Stimulated activated CD4-positive, alpha-beta T cell treated with anti-CD3 and anti-CD28 coated beads, Interleukin-4, amount 100 ng/mL, for 48 hours (primary cell): ENCODE measurements around the gene ENG.
"Not testable (repeated sequence)": the region's sequence is repeated elsewhere in the genome, so short reads cannot be mapped to it uniquely, and the experiment has no call there.

Experiments used
- DNase-seq, 2 donors: peaks; one replicate each; pipeline ENCODE4 v3.0.0-alpha.2; 2020; ENCODE audit warnings: low read depth in 2 of 2

The ENG gene

DNA sequence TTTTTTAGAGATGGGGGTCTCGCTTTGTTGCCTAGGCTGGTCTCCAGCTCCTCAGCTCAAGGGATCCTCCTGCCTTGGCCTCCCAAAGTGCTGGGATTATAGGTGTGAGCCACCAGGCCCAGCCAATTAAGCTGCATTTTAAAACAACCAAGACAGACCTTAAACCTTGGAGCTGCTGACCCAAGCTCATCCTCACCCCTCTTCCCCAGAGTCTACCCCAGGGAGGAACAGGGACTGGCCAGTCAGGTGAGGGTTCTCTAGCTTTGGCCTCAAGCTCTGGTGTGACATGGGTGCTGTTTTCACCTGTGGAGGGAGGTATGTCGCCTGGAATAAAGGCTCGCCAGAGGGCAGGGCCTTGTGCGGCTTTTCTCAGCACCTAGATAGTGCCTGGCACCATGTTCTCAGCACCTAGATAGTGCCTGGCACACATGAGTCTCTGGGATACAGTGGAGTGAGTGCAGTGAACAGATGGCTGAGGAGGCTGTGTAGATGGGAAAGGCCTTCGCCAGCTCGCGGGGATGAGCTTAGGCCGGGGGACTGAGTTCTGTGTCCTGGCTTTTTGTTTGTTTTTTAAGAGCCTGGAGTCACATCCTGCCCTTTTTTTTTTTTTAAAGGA is 61.3 kb downstream of the ENG start:
- no peak for DNase-seq

DNA sequence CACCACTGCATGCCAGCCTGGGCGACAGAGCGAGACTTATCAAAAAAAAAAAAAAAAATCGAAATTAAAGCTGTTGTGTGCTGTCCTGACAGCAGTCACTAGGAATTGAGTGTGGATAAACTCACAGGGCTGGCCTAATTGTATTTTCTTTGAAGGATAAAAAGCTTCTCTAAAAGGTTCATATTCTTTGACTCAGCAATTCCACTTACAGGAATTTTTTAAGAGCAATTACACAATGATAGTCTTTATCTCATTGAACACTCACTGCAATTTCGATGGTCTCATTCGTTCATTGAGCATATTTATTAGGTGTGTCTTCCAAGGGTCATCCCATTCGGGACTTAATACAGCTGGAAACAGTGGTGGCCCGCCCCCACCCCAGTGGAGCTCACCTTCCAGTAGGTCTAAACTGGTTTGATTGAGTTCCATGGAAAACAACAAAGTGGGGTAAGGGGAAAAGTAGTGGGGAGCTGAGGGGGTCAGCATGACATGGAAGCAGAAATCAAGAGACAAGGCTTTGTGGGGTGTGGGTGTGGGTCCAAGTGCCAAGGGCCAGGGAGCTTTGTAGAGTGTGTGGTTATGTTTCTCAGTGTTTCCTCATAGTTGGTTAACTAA is 61.9 kb downstream of the ENG start:
- DNase-seq, result no peak

DNA sequence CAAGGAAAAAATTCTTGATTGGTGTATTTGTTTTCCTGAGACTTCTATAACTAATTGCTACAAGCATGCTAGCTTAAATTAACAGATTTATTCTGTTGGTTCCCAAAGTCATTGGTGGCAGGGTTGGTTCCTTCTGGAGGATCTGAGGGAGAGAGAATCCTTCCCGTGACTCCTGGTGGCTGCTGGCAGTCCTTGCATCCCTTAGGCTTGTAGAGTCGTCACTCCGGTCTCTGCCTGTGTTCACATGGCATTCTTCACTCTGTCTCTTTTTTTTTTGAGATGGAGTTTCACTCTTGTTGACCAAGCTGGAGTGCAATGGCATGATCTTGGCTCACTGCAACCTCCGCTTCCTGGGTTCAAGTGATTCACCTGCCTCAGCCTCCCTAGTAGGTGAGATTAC is 63.4 kb downstream of the ENG start:
- no peak for DNase-seq

DNA sequence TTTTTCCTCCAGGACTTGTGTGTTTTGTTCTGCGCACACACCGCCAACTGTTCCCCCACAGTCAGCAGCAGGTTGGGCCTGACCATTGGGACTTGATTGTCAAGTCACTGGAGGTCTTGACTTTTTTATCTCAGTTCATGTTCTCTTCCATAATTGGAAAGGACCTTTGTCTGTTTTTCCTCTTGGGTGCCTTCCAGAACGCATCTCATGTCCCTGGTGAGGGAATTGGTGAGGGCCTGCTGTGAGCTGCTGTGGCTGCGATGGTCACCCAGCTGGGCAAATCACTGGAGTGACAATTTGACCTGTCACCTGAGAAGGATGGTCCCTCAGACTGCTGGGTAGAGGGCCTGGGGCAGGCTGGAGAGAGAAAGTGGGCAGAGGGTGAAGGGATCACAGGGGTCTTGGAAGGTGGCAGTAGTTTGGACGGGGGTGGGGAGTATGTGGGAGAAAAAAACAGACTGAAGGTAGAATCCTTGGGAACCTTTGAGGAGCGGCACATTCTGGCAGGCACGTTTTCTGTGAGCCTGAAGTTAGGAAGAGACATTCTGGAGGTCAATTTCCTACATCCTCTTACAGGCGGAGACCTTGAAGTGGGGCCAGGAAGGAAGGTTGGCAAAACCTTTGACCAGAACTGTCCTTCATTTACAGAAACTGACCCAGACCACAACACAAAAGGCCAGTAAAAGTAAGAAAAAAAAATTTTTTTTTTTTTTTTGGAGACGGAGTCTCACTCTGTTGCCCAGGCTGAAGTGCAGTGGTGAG is 64.2 kb downstream of the ENG start:
- no peak for DNase-seq

DNA sequence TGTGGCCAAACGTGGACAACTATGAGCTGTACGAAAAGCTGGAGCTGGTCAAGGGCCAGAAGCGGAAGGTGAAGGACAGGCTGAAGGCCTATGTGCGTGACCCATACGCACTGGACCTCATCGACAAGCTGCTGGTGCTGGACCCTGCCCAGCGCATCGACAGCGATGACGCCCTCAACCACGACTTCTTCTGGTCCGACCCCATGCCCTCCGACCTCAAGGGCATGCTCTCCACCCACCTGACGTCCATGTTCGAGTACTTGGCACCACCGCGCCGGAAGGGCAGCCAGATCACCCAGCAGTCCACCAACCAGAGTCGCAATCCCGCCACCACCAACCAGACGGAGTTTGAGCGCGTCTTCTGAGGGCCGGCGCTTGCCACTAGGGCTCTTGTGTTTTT is 65.3 kb downstream of the ENG start:
- no peak for DNase-seq

DNA sequence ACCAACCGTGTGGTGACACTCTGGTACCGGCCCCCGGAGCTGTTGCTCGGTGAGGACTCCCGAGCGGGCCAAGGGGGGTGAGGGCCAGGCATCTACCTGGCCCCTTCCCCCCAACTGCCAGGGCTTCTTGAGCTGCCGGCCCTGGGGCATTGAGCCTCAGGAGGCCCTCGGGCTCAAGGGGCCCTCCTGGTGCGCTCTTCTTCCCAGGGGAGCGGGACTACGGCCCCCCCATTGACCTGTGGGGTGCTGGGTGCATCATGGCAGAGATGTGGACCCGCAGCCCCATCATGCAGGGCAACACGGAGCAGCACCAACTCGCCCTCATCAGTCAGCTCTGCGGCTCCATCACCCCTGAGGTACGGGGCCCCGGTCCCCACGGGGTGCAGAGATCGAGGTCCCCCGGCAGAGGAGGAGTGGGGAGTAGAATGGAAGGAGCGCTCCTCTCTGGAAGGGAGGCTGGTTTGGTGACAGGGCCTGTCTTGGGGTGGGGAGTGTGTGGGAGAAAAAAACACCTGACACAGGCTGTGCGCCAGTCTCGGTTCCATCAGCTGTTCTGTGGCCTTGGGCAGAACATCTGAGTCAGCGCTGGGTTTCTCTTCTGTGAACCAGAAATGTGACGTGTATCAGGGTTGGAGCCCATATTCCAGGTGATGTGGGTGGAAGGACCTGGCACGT is 66.0 kb downstream of the ENG start:
- peak; percentile 65 to 71 for DNase-seq

DNA sequence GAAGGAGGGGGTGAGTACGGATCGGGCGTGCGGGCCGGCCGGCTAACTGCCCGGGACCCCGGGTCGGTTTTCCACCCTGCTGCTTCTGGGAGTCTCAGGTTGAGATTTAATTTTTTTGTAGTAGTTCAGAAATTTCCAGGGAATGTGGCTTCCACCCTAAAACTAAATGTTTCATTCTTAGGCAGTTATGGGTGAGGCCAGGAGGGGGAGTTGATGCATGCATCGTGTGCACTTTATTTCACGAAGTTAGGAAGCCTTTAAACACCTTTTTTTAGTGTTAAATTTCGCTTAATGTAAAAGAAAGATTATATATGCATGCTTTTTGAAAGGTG is 67.7 kb downstream of the ENG start:
- no peak for DNase-seq

DNA sequence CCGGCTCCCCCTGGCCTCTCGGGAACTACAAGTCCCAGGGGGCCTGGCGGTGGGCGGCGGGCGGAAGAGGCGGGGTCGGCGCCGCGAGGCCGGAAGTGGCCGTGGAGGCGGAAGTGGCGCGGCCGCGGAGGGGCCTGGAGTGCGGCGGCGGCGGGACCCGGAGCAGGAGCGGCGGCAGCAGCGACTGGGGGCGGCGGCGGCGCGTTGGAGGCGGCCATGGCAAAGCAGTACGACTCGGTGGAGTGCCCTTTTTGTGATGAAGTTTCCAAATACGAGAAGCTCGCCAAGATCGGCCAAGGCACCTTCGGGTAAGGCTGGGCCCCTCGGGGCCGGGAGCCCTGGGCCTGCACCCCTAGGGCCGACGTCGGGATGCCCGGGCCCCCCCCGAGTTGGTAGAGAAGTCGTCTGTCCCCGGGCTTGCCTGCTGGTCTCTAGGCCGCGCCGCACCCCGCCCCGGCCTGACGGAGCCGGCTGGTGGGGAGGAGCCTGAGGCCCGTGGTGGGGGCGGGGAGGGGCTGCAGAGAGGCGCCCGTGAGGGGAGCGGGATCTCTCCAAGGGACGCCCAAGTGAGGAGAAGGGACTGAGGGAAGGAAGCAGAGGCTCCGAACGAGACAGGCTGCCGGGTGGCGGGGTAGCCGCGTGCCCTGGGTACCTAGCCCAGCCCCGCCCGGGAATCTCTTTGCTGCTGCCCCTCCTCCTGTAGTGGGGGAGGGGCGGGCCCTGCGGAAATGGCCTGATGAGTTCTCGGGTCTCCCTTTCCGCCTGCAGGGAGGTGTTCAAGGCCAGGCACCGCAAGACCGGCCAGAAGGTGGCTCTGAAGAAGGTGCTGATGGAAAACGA is 68.3 kb downstream of the ENG start, which contains the start of gene CDK9:
Gene CDK9, plus strand, starts transcription at position 102 of the 840 bp plus-strand sequence. Its CDS starts 115 bp downstream, at position 217.
- DNase-seq, result peak; percentile 89

DNA sequence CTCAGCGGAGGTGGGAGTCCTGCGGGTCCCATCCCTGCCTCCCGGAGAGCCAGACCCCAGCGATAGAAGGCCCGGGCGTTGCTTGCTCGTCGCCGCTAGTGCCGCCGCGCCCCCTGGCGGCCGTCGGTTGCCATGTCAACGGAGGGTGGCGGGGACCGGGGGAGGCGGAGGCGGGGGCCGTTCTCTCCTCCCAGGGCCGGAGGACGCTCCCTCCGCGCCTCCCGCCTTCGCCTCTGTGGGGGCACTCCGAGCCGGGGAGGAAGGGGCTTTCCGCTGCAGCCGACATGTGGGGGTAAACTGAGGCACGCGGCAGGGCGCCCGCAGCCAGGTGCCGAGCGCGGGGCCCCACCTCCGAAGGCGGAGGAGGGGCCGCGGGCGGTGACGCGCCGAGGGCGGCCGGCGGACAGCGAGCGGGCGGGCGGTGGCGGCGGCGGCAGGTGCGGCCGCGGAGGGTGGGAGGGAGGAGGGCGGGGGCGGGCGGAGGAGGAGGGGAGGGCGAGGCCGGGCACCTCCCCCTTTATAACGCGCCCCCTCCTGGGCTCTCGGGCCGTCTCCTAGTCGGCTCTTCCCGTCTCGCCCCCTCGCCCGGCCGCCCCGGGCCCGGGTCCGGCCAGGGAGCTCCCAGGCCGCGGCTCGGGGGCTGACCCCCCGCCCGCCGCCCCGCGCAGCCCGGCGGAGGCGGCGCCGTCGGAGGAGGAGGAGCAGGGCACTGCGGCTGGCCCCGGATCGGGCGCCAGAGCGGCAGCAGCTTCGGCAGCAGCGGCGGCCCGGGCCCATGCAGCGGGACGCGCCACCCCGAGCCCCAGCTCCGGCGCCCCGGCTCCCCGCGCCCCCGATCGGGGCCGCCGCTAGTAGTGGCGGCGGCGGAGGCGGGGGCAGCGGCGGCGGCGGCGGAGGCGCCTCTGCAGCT is 69.2 kb downstream of the ENG start:
- peak; percentile 79 to 84 for DNase-seq

DNA sequence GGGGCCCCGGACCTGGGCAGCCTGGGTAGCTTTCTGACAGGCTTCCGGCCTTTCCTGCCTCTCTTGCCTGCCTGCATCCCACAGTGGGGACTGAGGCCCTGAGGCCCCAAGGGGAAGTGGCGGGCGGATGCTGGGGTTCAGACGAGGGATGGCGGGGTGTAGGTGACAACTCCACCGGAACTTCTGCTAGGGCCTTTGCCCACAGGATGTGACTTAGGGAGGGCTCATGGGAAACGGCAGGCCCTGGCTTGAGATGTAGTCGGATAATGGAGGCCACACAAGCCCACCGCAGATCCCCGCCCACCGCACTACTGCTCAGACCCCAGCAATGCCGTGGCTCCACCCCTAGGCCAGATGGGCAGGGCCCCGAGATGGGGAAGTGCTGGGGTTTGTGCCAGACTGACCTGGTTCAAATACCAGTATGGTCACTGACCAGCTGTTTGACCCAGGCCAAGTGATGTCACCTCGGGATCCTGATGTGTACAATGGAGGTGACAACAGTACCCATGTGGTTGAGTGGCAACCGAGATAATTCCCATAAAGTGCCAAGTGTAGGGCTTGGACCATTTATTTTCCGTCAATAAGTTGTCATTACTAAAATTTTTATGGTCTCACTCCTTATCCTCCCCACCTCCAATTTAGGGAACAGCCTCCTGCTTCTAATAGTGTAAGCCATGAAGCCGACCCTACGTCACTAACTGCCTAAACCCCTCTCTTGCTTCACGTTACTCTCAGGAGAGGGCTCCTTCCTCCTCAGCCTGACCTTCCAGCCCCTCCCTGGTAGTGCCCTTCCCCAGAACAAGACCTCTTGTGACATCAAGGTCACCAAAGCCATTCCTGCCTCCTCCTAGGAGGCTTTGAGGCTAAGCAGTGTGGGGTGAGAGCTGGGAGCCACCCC is 71.1 kb downstream of the ENG start:
- peak; percentile 49 to 51 for DNase-seq

DNA sequence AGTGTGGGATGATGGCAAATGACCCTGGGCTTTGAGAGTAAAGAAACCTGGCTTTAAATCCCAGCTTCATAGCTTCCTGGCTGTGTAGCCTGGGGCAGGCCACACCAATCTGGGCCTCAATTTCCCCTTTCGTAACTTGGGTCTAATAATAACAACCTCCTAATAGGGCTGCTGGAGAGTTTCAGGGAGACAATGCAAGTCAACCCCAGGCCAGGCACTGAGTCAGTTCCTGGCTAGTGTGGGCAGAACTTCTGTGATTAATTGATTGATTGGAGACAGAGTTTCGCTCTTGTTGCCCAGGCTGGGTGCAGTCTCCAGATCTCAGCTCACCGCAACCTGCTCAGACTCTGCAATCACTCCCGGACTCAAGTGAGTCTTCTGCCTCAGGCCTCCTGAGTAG is 72.7 kb downstream of the ENG start:
- DNase-seq, result no peak

DNA sequence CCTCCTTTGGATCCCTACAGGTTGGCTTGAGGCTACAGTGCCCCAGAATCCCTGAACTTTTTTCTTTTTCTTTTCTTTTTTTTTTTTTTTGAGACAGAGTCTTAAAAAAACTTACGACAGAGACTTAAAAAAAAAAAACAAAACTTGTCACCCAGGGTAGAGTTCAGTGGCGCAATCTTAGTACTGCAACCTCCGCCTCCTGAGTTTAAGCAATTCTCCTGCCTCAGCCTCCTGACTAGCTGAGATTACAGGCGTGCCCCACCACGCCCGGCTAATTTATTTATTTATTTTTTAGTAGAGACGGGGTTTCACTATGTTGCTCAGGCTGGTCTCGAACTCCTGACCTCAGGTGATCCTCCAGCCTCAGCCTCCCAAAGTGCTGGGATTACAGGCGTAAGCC is 73.5 kb downstream of the ENG start:
- DNase-seq, result not testable (repeated sequence)

DNA sequence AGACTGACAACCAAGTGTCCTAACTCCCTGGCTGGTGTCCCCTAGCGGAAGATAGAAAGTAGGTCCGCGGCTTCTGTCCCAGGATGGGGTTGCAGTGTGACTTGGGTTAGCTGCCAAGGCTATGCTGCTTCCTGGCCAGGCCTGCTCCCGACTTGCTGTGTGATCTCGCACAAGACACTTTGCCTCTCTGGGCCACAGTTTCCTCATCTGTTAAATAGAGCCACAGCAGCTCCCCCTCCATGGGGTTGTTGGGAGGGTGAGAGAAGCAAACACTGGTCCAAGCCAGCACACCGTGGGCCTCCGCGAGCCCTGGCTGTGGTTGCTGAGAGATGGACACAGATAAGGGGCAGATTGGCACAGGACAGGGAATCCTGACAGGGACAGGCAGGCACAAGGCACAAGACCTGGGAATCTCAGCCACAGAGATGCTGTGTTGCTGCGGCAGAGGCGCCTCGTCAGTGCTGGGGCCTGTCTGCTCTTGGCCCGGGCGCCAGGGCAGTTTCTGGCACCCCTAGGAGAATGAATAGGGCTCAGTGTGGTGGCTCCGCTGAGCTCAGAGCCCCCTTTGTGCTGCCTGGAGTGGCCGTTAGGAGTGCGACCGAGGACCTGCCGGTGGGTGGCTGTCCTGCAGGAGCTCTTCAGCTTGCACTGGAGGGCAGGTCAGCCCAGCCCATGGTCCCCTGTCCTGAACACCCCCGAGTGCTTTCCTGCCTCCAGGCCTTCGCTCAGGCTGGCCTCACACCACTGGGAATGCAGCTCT is 74.2 kb downstream of the ENG start:
- DNase-seq, result no peak

DNA sequence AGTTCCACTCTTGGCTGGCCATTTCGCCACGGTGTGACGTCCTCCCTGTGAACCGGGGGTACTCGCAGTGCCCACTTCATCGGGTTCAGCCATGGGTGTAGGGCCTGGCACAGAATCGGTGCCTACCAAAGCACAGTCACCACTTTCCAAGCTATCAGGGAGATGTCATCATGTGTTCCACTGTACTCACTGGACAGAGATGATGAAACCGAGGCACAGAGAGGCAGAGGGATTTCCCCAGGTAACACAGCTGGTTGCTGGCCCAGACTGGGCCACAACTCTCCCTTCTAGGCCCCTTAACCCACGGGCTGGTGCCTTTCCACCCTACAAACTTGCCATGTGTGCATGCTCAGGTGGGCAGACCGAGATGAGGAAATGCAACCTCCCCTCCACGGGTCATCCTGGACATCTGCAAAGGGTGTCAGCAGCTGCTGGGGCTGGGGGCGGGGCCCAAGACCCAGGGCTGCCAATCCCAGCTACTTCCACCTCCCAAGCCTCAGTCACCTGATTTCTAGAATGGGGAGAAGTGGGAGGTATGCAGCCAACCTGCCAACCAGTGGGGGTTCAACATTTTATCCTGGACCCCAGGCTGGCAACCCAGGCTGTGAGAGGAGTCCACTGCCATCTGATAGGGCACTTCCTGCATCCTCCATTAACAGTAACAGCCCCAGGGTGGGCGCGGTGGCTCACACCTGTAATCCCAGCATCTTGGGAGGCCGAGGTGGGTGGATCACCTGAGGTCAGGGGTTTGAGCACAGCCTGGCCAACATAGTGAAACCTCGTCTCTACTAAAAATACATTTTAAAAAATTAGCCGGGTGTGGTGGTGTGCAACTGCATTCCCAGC is 75.1 kb downstream of the ENG start:
- DNase-seq, result peak in 1 of 2 donors; percentile 47

DNA sequence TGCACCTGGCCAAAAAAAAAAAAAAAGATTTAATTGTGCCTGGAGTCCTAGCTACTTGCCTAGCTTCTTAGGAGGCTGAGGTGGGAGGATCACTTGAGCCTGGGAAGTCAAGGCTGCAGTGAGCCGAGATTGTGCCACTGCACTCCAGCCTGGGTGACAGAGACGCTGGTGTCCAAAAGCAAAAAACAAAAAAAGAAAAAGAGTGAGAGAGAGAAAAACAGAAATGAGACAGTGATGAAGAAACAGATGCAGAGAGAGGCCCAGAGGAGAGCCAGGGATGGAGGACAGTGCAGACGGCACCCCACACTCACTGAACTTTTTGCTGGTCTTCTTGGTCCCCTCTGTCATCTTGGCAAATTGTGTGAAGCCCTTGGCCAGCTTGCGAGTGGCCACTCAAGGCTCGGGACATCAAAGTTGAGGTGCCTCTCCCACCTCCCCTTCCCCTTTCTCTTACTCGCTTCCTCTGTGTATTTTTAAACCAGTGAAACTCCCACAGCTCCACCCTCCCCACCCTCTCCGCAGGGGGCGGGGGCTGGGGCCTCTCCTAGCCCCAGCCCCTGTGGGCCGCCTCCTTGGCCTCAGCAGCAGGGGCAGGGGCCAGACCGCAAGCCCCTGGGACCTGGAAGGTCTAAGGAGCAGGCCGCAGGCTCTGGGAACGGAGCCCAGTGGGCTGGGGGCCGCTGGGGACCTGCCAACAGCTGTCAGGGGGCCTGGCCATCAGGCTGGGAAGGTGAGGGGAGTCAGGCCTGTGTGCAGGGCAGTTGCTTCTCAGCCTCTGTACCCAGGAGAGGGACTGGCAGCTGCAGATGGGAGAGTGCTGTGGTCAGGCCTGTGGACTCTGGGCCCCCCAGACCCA is 76.0 kb downstream of the ENG start, which contains the start of gene SH2D3C:
Gene SH2D3C, minus strand, starts transcription at position 387 of the 856 bp plus-strand sequence. Its CDS starts 39 bp downstream, at position 348.
- no peak for DNase-seq

DNA sequence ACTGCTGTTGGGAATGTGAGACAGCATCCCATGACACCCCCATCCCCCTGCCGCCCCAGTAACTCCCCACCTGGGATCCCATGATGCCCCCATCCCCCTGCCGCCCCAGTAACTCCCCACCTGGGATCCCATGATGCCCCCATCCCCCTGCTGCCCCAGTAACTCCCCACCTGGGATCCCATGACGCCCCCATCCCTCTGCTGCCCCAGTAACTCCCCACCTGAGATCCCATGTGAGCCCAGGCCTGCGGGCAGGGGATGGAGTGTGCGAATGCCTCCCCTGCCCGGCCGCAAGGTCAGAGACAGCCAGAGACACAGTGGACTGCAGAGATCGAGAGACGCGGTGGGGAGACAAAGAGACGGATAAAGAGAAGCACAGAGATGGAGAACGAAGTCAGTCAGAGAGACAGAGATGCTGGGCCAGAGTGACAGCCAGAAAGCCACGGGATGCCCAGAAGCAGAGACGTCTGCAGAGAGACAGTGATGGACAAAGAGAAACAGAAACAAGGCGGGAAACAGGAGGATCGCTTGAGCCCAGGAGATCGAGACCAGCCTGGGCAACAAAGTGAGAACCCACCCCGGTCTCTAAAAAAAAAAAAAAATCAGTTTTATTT is 77.0 kb downstream of the ENG start:
- no peak for DNase-seq
